ENCODE measurements around the gene DNAH1.

Gene DNAH1

DNA sequence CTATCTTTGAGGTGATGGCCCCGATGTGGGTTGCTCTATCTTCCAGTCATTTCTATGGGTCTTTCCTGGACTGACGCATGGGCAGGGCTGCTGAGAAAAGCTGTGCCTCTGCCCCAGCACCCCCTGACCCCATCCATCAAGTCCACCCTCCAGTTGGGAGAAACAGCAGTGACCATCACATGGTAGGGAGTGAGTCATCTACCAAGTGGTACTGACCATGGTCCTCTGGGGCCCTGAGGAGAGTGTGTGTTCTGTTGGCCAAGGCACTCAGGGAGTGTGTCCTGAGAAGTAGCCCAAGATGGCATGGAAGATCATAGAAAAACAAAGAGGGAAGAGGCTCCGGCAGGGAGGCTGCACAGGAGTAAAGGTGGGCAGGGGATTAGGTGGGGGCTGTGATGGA is 1.6 kb upstream of the DNAH1 start:
- no peak for TF ChIP-seq CTCF (conservative IDR thresholded peaks at IDR 0.05; ENCODE audit: low read length)
- DNase-seq (ENCODE audit: low read depth) = no peak
- H3K4me3 ChIP-seq (ENCODE audit: low read length) = no peak overlapping the region

GRCh38 chr3:52315006-52315405 is 1.1 kb upstream of the DNAH1 start:
- no peak for TF ChIP-seq CTCF (conservative IDR thresholded peaks at IDR 0.05; ENCODE audit: low read length)

DNA sequence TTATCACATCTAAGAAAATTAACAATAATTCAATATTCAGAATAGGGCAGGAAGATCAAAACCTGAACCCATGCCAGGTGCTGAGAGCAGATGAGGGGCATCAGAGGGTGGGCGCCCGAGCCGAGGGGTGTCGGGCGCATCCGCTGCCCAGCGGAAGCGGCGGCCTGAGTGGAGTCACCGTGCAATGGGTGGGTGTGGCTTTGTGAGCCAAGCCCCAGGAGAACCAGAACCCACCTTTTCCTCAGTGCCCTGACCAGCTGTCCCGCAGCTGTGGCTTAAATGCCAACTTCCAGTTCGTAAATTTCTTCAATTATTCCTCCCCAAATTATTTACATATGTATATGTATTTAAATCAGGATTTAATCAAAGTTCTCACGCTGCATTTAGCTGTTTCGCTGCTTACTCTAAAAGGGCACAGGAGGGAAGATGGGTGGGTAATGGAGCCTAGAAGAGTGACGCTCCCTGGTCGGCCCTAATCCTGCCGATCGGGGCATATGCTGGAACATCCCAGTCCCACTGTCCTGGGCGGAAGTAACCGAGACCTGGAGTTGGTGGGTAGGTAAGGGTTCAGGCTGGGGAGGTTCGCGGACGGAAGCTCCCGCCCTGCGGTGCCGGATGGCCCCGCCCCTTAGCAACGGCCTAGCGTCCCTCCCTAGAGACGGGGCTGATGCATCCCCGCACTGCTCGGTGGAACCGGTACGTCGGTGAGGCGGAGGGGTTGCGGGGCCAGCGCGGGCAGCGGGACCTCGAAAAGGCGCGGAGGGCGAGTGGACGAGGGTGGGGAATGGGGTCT is 1.3 kb downstream of the DNAH1 start:
- H3K4me3 ChIP-seq (ENCODE audit: low read length) = peak overlapping the region; percentile 47
- DNase-seq (ENCODE audit: low read depth) = peak; percentile 13
- no peak for TF ChIP-seq CTCF (conservative IDR thresholded peaks at IDR 0.05; ENCODE audit: low read length)

More at GRCh38 chr3:52315006-52315405, 1.1 kb upstream of the DNAH1 start:
- DNase-seq (ENCODE audit: low read depth) = no peak
- H3K4me3 ChIP-seq (ENCODE audit: low read length) = no peak overlapping the region

GRCh38 chr3:52318186-52318816 is 2.2 kb downstream of the DNAH1 start:
- H3K4me3 ChIP-seq (ENCODE audit: low read length) = no peak overlapping the region
- no peak for DNase-seq (ENCODE audit: low read depth)
- TF ChIP-seq CTCF (conservative IDR thresholded peaks at IDR 0.05; ENCODE audit: low read length) = no peak

- DNase-seq (ENCODE audit: low read depth) = no peak
- H3K4me3 ChIP-seq (ENCODE audit: low read length) = no peak overlapping the region
- no peak for TF ChIP-seq CTCF (conservative IDR thresholded peaks at IDR 0.05; ENCODE audit: low read length)
These were observed 3.9 kb downstream of the DNAH1 start for GRCh38 chr3:52319921-52320595.

- TF ChIP-seq CTCF (conservative IDR thresholded peaks at IDR 0.05; ENCODE audit: low read length) = no peak
- no peak overlapping the region for H3K4me3 ChIP-seq (ENCODE audit: low read length)
- no peak for DNase-seq (ENCODE audit: low read depth)
These were observed 5.4 kb downstream of the DNAH1 start for GRCh38 chr3:52321481-52321880.
